HG03469 (cell line): ENCODE results near the gene IDH1.
"Not testable (repeated sequence)": the region's sequence is repeated elsewhere in the genome, so short reads cannot be mapped to it uniquely, and the experiment has no call there.

Experiments
- ATAC-seq: cut with Tn5 transposase; IDR thresholded peaks from one replicate; pipeline ENCODE4 v1.9.1; 2021; ENCODE audit warnings: mild to moderate bottlenecking, moderate library complexity, moderate number of reproducible peaks; ENCODE audit not compliant: unreplicated experiment

The IDH1 gene

GRCh38 chr2:208256849-208257813, 2.3 kb upstream of the IDH1 start:
- ATAC-seq: not testable (repeated sequence)

GRCh38 chr2:208256192-208256782, 1.4 kb upstream of the IDH1 start:
- no peak for ATAC-seq

GRCh38 chr2:208255557-208256106, 761 bp upstream of the IDH1 start:
- peak; percentile 9 for ATAC-seq

GRCh38 chr2:208254118-208254870, 577 bp downstream of the IDH1 start:
- peak; percentile 69 for ATAC-seq

- ATAC-seq: no peak
These were observed 1.2 kb downstream of the IDH1 start for GRCh38 chr2:208253600-208254117.

DNA sequence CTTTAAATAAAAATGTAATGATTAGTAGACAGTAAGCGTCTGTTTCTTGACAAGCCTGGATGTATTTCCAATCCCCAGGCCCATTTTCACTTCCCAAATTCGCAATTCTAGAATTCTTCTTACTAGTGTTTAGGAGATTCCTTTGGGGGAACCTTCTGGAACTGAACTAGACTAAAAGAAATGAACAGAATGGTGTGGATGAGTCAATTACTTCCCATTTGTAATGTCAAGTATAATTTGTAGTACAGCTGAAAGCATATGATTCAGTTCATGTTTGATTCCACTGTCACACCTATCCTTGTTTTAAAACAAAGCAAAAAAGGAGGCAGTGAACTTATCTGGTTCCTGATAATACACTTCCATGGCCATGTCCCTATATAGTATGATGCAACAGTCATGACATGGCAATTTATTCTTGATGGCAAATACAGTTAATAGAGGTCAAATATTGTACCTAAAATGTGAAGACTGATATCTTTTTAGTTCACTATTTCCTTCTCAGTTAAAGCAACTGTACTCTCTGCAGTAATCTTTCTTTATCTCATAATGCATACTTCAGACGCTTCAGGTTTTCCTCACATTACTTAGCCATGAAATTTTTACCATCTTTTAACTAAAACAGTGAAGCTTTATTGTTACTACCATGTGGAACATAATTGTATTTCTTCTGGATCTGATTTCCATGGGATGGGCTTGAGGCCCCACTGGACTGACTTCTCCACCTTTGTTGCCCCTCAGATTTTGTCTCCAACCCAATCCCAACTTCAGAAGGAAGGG, 2.0 kb downstream of the IDH1 start:
- ATAC-seq: no peak

GRCh38 chr2:208251098-208251497, 3.8 kb downstream of the IDH1 start:
- ATAC-seq: no peak

GRCh38 chr2:208250388-208250787, 4.5 kb downstream of the IDH1 start:
- ATAC-seq: no peak

DNA sequence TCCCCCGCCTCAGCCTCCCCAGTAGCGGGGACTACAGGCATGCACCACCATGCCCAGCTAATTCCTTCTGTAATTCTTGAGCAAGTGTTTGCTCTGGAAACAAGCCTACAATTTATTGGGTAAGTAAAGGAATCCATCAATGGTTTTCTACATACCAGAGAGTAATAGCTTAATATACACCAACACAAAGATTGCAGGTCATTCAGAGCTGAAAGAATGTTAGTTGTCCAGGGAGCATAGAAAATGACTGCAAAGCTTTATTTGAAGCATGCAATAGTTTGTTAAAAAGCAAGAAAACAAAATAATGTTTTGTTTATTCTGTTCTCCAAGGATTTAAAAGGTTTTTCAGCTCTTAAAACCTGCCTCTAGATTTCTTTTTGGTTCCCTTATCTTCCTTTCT, 5.6 kb downstream of the IDH1 start:
- no peak for ATAC-seq

GRCh38 chr2:208248601-208249000, 6.3 kb downstream of the IDH1 start:
- no peak for ATAC-seq

- no peak for ATAC-seq
These were observed 9.1 kb downstream of the IDH1 start for GRCh38 chr2:208245746-208246145.

GRCh38 chr2:208244422-208244821, 10.4 kb downstream of the IDH1 start:
- ATAC-seq: no peak

DNA sequence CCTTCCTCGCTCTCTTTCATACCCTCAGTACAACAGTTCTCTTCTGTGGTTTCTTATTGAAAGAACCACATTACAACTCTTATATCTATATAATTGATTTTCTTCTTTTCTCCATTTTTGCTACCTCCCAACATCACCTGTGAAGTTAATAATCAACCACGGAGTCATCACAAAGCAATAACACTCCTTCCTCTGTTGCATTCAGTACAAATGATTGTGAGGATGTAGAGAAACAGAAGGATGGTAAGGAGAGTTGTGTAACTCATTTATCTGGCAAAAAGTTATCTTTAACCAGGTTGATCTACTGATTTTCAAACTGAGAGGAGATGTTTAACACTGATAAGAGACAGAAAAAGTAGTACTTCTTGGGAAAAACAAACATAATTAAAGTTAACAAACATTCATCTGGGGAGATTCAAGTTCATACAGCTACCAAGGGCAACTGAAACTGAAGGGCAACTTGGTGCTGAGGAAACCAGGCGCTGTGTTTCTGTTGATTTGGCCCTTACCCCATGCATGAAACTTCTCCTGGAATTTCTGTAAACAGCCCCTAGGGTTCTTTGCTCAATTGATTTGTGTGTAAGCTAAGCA, 14.2 kb downstream of the IDH1 start:
- ATAC-seq: no peak

GRCh38 chr2:208239770-208240493, 14.9 kb downstream of the IDH1 start:
- ATAC-seq: no peak

- ATAC-seq: no peak
These were observed 19.0 kb downstream of the IDH1 start for GRCh38 chr2:208235860-208236259.

DNA sequence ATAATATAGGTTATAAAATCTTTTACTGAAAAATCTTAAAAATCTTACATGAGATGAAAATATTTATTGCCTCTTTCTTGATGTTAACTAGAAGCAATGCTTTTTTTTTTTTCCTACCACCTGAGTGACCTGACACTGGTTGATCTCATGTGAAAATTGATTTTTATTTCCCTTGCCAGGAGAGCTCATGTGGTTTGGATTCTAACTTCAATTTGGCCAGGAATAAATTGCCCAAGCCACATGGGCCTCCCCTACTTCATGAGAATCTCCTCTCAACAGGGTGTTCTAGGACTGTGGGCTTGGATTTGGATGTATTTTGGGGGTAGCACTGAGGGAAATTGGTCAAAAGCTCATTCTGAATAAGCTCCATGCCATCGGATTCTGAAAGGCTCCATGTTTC, 20.1 kb downstream of the IDH1 start:
- no peak for ATAC-seq

GRCh38 chr2:208228476-208228875, 26.4 kb downstream of the IDH1 start:
- no peak for ATAC-seq

GRCh38 chr2:208227581-208228232, 27.2 kb downstream of the IDH1 start:
- no peak for ATAC-seq

DNA sequence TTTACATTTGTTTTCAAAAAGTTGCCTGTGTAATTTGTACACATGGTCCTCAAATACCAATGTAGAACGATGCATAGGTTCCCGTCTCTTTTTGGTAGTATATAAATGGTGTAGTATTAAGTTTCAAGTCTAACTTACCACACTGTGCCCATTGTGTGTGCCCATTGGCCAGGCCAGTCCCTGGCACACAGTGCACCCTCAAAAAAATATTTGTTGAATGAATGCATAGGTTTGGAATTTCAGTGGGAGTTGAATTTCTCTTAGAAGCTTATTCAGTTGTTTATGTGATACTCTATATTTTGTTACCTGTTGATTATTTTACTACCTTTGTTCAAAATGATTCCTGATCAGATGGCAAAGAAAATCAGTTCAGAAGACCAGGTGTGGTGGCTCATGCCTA, 30.1 kb downstream of the IDH1 start:
- ATAC-seq: no peak
